Cardiac muscle cell (in vitro differentiated cells and primary cell): ENCODE results near the gene BHLHE23. TPM values are rescaled to one million over a fixed set of nuclear protein-coding genes. Genes with fewer than 3 reads are reported as not detected.
A peak's percentile ranks its signal among the peaks of the same experiment; 100 is the strongest.

Source experiments
- DNase-seq, 2 donors: peaks; one replicate each; pipeline versions ENCODE4 v3.0.0 to v3.0.0-alpha.2; 2010 to 2017; ENCODE audit warnings: low read depth in 1 of 2, low spot score in 1 of 2
- H3K27ac ChIP-seq: fragments of 200-600 bp; sonication (generic); 2 replicates; pipeline ENCODE4 v1.5.1; 2016
- H3K27me3 ChIP-seq: fragments of 200-600 bp; sonication (generic); 2 replicates; pipeline ENCODE4 v1.6.0; 2016; ENCODE audit warnings: control low read depth
- H3K36me3 ChIP-seq: fragments of 200-600 bp; sonication (generic); 2 replicates; pipeline ENCODE4 v1.5.1; 2016; ENCODE audit warnings: control low read depth
- H3K4me1 ChIP-seq: fragments of 200-600 bp; sonication (generic); 2 replicates; pipeline ENCODE4 v1.8.1; 2017; ENCODE audit warnings: low read depth, mild to moderate bottlenecking, mixed run types
- H3K4me3 ChIP-seq: fragments of 200-600 bp; sonication (generic); 2 replicates; pipeline ENCODE4 v1.5.1; 2016; ENCODE audit warnings: mild to moderate bottlenecking
- H3K9me3 ChIP-seq: fragments of 200-600 bp; sonication (generic); 2 replicates; pipeline ENCODE4 v1.5.1; 2017; ENCODE audit warnings: low read depth, mild to moderate bottlenecking, control low read depth
- CTCF ChIP-seq: IDR thresholded peaks from 2 replicates; pipeline ENCODE4 v1.5.1; 2012; ENCODE audit warnings: low read depth, mild to moderate bottlenecking, low read length
- polyA plus RNA-seq: library from polyadenylated mRNA; unstranded; fragments of >200 nt; fragmentation: Nextera tagmentation; extraction: Ambion mirVana; gene quantifications from 2 replicates; pipeline ENCODE4 v1.2.1, GENCODE V29; 2016
- total RNA-seq: library from RNA; depleted of rRNA; stranded (reverse); fragments of >200 nt; gene quantifications from 2 replicates; pipeline ENCODE4 v1.2.3, GENCODE V29; 2016

Gene BHLHE23
- total and polyA plus RNA-seq, 2 experiments from 2014 or later = not detected

GRCh38 chr20:62972845-62973745 is 33.7 kb downstream of the BHLHE23 start:
- no peaks in the 10 kb centered on the region for H3K4me1 ChIP-seq
- no peak for TF ChIP-seq CTCF
- no peak overlapping the region for H3K4me3 ChIP-seq
- peaks cover 52% of the 10 kb centered on the region for H3K27me3 ChIP-seq
- H3K36me3 ChIP-seq = no peaks in the 10 kb centered on the region
- no peak for DNase-seq
- no peaks in the 10 kb centered on the region for H3K9me3 ChIP-seq
- H3K27ac ChIP-seq = no peak overlapping the region

DNA sequence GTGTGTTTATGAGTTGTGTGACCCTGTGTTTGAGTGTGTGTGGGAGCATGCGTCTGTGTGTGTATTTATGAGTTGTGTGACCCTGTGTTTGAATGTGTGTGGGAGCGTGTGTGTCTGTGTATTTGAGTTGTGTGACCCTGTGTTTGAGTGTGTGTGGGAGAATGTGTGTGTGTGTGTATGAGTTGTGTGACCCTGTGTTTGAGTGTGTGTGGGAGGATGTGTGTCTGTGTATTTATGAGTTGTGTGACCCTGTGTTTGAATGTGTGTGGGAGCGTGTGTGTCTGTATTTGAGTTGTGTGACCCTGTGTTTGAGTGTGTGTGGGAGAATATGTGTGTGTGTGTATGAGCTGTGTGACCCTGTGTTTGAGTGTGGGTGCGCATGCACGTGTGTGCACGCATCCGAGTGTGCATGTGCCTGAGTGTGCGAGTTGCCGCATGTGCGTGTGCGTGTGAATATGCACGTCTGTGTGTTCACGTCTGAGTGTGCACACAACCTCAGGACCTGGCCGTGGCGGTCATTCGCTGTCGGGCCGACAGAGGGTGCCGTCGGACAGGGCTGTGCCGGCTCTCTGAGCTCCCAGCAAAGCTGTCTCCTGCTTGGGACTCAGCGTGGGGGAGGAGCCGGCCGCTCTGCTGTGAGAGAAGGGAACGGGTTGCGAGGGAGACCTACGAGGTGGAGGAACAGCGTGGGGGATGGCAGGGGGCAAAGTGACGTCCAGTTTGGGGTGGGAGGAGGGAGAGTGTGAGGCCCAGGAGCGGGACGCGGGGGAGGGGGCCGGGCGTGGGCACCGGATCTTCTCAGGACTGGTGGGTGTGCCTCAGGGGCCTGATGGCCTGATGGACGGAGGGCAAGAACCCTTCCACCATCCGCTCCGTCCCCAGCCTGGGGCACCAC is 34.6 kb downstream of the BHLHE23 start:
- Histone ChIP-seq H3K36me3 (no peaks in the 10 kb centered on the region), H3K27ac (no peak overlapping the region), H3K4me3 (no peak overlapping the region), H3K9me3 (no peaks in the 10 kb centered on the region), H3K27me3 (peaks cover 48% of the 10 kb centered on the region), H3K4me1 (no peaks in the 10 kb centered on the region)
- TF ChIP-seq CTCF = peak; percentile 77
- DNase-seq = peak; percentile 86 to 91

DNA sequence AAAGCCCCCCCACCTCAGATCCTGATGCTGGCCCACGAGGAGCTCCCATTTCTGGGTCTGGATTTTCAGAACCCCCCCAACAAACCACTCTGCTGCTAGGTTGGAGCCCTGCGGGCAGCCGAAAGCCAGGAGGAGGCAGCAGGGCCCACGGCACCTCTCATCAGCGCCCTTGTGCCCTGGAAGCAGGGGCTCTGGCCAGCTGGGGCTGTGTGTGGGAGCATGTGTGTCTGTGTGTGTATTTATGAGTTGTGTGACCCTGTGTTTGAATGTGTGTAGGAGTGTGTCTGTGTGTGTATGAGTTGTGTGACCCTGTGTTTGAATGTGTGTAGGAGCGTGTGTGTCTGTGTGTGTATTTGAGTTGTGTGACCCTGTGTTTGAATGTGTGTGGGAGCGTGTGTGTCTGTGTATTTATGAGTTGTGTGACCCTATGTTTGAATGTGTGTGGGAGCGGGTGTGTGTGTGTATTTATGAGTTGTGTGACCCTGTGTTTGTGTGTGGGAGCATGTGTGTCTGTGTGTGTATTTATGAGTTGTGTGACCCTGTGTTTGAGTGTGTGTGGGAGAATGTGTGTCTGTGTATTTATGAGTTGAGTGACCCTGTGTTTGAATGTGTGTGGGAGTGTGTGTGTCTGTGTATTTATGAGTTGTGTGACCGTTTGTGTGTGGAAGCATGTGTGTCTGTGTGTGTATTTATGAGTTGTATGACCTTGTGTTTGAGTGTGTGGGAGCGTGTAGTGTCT is 35.4 kb downstream of the BHLHE23 start:
- TF ChIP-seq CTCF = no peak
- Histone ChIP-seq H3K4me1 (no peaks in the 10 kb centered on the region), H3K27ac (no peak overlapping the region), H3K27me3 (peaks cover 40% of the 10 kb centered on the region), H3K36me3 (no peaks in the 10 kb centered on the region), H3K9me3 (no peaks in the 10 kb centered on the region), H3K4me3 (no peak overlapping the region)
- DNase-seq = no peak

DNA sequence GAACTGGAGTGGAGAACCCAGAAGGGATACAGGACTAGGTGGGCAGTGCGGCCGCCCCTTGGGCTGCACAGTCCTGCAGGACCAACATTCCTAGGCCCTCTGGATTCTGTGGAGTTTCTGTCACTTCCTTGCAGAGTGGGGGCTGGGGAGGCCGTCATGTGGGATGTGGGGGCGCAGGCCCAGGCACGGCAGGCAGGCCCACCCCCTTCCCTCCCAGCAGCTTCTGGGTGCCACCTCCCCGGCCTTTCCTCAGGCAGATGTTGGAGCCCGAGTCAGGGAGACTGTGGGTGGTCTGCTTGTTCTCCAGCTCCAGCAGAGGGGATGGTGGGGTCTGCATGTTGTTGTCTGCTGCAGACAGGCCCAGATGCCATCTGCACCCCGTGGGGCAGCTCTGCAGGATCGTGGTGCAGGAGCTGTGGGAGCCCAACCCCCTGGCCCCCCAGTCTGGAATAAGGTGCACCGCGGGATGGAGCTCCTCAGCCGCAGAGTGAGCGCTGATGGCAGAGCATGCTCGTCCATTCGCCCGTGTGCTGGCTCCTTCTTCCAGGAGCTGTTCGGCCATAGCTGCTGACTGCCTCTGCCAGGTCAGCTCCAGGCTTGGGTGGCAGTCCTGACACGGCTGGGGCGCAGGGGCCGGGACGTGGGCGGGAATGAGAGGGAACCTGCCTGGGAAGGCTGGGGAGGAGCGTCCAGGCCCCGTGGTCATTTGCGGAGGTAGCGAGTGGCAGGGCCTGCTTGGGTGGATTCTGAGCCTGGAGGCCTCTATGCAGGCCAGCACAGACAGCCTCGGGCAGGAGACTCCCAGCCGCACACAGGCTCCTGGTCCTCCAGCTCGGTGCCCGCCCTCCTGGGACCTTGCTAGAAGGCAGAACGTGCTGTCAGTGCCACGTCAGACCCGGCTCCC is 36.2 kb downstream of the BHLHE23 start:
- H3K4me3 ChIP-seq = no peak overlapping the region
- no peak for TF ChIP-seq CTCF
- H3K27me3 ChIP-seq = peaks cover 32% of the 10 kb centered on the region
- H3K4me1 ChIP-seq = no peaks in the 10 kb centered on the region
- H3K36me3 ChIP-seq = no peaks in the 10 kb centered on the region
- H3K9me3 ChIP-seq = no peaks in the 10 kb centered on the region
- DNase-seq = no peak
- H3K27ac ChIP-seq = no peak overlapping the region
